GM12873 (cell line): ENCODE results near the gene RABEP1.

Experiments
- TF ChIP-seq, protein P1 (sequence below): IDR thresholded peaks from 2 replicates; pipeline ENCODE4 v1.5.1; 2012; ENCODE audit warnings: low read depth, mild to moderate bottlenecking, moderate library complexity, low read length, control low read depth; ENCODE audit not compliant: insufficient read depth; ENCODE audit errors: missing control alignments

RABEP1 gene

DNA sequence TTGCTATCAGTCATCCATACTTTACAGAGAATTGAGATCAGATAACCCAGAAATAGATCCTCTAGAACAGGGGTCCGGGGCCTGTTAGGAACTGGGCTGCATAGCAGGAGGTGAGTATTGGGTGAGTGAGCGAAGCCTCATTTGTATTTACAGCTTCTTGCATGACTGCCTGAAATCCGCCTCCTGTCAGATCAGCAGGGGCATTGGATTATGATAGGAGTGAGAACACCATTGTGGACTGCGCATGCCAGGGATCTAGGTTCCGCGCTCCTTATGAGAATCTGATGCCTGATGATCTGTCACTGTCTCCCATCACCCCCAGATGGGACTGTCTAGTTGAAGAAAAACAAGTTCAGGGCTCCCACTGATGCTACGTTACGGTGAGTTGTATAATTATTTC is 34.5 kb upstream of the RABEP1 start:
- TF ChIP-seq, protein P1, sequence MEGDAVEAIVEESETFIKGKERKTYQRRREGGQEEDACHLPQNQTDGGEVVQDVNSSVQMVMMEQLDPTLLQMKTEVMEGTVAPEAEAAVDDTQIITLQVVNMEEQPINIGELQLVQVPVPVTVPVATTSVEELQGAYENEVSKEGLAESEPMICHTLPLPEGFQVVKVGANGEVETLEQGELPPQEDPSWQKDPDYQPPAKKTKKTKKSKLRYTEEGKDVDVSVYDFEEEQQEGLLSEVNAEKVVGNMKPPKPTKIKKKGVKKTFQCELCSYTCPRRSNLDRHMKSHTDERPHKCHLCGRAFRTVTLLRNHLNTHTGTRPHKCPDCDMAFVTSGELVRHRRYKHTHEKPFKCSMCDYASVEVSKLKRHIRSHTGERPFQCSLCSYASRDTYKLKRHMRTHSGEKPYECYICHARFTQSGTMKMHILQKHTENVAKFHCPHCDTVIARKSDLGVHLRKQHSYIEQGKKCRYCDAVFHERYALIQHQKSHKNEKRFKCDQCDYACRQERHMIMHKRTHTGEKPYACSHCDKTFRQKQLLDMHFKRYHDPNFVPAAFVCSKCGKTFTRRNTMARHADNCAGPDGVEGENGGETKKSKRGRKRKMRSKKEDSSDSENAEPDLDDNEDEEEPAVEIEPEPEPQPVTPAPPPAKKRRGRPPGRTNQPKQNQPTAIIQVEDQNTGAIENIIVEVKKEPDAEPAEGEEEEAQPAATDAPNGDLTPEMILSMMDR: no peak

DNA sequence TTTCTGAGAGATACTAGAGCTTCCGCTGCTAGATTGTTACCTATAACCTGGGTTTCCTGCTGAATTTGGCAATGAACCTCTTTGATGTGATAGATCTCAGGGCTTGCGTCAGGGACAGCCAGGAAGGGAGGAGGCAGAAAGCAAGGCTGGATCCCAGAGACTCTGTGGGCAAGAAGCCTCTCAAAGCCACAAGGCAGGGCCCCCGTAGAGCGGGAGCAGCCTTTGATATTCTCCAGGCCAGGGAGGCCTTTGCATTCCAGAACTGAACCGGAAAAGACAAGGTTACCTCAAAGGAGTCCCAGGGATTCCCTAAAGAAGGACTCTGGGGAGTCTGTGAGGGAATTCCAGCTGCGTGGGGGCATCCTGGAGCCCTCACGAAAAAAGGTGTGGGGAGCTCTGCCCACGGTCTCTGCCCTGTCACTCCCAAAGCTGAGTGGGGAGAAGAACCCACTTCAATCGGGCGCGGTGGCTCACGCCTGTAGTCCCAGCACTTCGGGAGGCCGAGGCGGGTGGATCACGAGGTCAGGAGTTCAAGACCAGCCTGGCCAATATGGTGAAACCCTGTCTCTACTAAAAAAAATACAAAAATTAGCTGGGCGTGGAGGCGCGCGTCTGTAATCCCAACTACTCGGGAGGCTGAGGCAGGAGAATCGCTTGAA is 33.1 kb upstream of the RABEP1 start:
- TF ChIP-seq, protein P1: no peak

DNA sequence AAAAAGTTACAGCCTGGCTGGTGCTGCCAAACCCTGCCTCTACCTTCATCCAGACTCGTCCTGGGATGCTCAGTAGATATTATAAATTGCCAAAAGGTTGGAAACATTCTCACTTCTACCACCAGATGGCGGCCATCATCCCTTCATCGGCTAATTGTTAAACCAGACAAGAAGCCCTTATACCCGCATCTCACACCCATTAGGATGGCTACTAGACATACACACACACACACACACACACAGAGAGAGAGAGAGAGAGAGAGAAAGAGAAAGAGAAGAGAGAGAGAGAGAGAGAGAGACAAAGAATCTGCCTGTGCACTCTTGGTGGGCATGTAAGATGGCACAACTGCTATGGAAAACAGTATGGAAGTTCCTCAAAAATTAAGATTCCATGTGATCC is 32.5 kb upstream of the RABEP1 start:
- TF ChIP-seq, protein P1: peak; percentile 71

DNA sequence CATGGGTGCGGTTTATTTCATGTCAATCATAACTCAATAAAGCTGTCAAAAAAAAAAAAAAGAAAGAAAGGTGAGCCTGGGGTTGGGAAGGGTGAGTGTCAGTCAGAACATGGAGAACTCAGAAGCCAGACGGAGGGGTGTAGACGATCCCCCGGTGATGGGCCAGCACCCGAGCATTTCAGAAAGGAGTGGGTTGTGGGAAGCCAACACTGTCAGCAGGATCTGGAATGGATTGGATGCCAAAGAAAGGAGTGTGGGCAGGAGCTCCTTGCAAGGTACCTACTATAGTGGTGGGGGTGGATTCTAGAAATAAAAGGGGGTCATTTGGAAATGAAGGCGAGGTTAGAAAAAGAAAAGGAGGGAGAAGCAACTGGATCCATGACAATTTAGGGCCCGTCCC is 27.7 kb upstream of the RABEP1 start:
- TF ChIP-seq, protein P1: no peak

DNA sequence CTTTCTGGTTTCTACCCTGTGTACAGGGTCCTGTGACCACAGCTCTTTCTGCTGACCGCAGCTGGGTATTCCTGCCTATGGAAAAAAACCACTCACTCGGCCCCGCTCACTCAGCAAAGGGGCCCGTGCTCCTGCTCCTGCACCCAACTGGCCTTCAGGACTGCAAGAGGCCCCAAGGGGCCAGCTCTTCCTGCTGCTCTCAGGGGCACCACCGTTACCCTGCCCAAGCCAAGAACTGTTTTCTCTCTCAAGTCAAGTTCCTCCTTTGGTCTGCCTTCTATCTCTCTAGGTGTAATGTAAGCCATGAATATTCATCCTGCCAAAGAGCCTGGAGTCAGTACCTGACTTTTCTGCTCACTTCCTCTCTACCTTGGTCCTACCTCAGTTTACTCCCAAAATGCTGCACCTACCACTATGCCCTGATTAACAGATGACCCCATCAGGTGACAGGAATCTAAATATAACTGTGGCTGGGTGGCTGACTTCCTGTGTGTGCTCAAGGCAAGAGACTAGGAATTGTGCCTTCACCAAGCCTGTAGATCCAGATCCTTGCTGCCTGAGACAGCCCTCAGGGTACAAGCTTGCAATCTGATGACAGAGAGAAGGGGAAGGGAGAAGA is 27.1 kb upstream of the RABEP1 start:
- TF ChIP-seq, protein P1: no peak

DNA sequence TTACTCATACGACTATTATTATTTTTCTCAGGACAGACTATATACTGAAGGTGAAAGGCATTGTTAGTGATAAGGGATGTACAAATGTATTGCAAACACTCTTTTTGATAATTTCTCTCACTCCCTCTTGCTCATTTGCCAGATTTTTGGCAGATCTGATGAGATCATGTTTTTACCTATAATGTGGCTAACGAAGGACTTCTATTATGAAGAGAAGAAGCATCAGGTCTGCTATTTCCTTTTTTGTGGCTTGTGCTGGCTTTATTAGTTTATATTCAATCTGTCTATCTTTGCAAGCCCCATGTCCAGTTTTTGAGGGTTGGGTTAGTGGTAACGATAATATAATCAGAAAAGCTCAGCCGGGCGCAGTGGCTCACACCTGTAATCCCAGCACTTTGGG is 25.0 kb upstream of the RABEP1 start:
- TF ChIP-seq, protein P1: no peak

DNA sequence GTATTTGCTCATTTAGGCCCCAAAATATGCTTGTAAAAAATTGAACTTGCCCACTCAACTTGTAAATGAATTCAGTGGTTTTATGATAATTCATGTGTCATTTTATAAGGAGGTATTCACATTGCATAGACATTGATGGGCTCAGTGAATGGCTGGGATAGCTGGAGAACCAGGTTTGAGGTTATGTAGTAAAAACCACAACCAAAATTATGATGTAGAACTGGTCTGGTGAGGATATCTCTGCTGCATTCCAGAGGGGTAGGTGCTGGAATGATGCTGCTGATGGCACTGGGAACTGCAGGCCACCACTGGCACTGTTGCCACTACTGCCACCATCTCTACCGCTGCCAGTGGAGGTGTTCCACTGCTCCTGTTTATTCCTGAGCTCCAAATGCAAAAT is 21.5 kb upstream of the RABEP1 start:
- TF ChIP-seq, protein P1: no peak
